C1 segment of cervical spinal cord (tissue), 14 donors: ENCODE measurements around the gene RSPH3.

ENCODE experiments used
- DNase-seq, 14 donors: peaks; one replicate each; lab custom pipeline; 2025; lab: John Stamatoyannopoulos, UW

Gene RSPH3

DNA sequence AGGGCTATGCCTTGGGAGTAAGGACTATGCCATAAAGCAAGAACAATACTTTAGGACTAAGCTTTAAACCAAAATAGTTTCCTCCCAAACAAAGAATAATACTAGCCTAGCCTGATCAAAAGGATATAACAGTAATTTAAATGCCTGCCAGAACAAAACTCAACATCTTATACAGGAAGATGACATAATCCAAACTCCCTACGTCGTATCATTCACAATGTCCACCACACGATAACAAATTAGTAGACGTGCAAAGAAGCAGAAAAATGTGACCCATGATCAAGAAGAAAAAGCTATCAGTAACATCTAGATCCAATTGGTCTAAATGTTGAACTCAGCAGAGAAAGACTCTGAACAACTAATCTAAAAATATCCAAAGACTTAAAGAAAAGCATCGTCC is 65.8 kb downstream of the RSPH3 start:
- no peak for DNase-seq

DNA sequence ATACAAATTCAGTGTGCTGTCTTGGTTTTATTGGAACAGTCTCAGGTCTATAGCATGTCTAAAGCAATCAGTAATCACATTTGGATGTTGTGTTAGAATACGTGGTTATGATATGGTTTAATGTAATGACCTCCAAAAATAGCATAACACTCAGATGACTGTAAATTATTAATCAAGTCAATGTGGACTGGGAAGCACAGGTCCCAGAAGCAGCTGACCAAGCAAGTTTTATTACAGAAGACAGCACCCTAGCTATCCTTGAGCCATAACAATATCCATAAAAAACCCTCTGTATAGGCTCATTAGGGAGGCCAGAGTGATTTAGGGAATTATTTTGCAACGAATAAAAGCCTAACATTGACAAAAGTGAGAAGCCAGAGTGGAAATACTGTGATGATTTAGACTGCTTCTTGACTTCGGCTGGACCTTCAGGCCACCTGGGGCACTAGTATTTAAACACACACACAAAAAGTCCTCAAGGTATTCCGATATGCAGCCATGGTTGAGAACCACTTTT is 66.9 kb downstream of the RSPH3 start:
- DNase-seq = no peak

DNA sequence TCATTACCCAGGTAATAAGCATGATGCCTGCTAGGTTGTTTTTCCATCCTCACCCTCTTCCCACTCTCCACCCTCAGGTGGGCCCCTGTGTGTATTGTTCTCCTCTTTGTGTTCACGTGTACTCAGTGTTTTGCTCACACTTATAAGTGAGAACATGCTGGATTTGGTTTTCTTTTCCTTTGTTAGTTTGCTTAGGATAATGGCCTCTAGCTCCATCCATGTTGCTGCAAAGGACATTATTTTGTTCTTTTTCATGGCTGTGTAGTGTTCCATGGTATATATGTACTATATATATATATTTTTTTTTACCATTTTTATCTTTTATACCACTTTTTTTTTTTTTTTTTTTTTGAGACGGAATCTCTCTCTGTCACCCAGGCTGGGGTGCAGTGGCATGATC is 71.9 kb downstream of the RSPH3 start:
- DNase-seq = no peak

DNA sequence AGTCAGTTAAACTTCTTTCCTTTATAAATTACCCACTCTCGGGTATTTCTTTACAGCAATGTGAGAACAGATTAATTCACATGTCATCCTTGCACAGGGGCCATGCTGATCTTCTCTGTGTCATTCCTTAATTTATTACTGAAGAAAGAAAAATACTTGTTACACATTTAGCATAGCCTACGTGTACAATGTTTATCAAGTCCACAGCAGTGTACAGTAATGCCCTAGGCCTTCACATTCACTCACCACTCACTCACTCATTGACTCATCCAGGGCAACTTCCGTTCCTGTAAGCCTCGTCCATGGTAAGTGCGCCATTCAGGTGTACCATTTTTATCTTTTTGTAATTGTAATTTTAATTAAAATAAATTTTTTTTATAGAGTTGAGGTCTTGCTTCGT is 73.6 kb downstream of the RSPH3 start:
- no peak for DNase-seq

DNA sequence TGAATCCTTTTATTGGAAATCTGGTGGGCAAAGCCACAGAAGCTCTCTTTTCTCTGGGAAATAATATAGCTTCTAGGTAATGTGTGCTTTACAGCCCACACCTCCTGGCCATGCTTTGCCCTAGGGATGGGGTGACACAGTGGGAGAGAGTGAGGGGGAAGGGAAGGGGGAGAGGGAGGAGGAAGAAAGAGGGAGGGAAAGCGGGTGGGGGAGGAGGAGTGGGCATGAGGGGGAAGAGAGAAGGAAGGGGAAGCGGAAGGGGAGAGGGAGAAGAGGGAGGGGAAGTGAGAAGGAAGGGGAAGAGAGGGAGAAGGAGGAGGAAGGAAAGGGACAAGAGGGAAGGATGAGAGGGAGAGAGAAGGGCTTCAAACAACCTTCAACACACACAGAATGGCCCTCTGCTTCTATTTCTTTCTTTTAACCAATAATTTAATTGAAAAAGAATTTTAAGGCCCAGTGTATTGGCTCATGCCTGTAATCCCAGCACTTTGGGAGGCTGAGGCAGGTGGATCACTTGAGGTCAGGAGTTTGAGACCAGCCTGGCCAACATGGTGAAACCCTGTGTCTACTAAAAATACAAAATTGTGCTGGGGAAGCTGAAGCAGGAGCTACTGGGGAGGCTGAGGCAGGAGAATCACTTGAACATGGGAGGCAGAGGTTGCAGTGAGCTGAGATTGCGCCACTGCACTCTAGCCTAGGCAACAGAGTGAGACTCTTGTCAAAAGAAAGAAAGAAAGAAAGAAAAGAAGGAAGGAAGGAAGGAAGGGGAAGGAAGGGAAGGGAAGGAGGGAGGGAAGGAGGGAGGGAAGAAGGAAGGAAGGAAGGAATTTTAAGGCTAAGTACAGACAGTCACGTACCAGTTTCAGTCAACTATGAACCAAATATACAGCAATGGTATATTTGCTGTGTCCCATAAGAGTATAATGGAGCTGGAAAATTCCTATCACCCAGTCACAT is 75.2 kb downstream of the RSPH3 start:
- no peak for DNase-seq

DNA sequence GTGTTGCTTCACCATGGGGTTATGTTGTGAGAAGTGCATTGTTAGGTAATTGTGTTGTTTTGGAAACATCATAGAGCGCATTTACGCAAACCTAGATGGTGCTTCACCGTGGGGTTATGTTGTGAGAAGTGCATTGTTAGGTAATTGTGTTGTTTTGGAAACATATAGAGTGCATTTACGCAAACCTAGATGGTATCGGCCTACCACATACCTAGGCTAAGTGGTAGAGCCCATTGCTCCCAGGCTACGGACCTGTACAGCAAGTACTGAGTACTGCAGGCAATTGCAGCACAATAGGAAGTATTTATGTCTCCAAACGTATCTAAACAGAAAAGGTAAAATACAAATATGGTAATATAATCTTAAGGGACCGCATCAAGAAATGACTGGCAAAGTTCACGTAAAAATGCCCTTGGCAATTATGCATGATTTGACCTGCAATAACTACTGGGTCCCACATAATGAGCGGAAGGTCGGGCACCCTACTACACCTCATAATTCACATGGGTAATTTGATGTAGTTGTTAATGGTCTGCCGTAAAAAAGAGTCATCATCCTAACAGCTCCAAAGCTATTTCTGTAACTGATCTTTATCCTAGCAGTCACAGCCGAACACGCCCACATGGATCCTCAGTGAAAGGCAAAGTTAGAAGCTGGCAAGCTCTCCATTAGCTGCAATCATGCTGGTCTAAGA is 76.0 kb downstream of the RSPH3 start:
- no peak for DNase-seq
